Stimulated activated CD4-positive, alpha-beta T cell treated with anti-CD3 and anti-CD28 coated beads, TNF-alpha, amount 100 ng/mL, for 1 hour (primary cell): ENCODE measurements around the gene AQP3.
"Not testable (repeated sequence)": the region's sequence is repeated elsewhere in the genome, so short reads cannot be mapped to it uniquely, and the experiment has no call there.

Experiments used
- DNase-seq, 3 donors: peaks; one replicate each; pipeline ENCODE4 v3.0.0-alpha.2; 2020; ENCODE audit warnings: low read depth in 3 of 3, low spot score in 1 of 3

Gene AQP3

DNA sequence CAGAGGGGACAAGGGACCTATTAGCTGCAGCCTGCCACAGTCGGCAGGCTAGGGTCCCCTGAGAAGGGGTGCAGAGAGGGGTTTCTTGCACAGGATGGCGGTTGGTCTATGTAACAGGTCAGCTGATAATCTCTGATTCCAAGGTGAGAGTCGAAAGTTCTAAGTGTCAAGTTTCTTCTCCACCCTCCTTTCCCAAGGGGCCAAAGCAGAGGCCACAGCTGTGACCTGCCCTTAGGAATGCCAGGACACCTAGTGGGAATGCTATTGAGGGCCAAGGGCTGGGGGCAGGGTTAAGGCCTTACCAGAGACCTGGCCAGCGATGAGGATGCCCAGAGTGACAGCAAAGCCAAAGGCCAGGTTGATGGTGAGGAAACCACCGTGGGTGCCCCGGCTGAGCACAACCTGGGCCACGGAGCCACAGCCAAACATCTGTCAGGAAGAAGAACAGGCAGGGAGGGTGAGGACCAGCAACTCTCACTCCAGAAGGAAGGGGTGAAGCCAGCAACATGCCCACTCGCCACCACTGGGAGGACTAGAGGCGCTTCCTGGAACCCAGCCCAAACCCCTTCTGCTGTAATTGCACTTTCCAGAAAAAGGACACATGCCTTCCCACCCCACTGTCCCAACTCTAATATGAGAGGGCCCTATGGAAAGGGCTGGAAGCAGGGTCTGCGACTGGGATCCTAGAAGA, 3.8 kb downstream of the AQP3 start:
- DNase-seq, result no peak

GRCh38 chr9:33443047-33443446, 4.3 kb downstream of the AQP3 start:
- no peak for DNase-seq

GRCh38 chr9:33442125-33442524, 5.3 kb downstream of the AQP3 start:
- no peak for DNase-seq

GRCh38 chr9:33440609-33441008, 6.8 kb downstream of the AQP3 start:
- no peak for DNase-seq

DNA sequence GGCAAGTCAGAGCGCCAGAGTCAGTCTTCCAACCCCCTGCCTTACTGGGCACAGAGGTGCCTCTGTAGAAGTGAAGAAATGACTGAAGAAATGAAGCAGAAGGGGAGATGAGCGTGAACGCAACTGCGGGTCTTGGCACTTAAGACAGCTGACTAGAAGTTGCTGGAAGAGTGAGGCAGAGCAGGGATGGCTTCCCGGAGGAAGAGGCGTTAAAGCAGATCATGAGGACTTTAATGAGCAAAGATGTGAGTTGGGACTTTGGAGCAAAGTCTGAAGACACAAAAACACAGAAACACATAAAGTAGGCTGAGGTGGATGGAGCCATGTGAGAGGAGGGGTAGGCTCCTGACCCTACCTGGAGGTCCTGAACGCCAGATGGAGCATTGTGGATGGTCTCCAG, 7.2 kb downstream of the AQP3 start:
- no peak for DNase-seq

DNA sequence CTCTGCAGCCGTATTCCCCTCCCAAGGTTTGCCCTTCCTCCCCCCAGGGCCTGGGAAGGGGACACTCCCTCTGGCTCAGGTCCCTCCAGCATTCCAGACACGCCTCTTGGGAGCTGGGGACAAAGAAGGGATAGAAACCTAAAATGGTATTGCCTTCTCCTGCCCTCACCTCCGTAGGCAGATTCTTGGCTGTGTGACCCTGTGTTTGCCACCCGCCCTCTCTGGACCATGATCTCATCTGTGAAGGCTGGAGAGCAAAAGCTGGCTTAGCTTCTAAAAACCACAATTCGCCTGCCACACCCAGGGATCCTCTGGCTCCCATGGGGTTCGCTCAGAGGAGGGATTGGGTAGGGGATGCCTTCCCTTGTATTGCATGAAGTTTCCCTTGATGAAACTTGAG, 7.7 kb downstream of the AQP3 start:
- DNase-seq, result no peak

DNA sequence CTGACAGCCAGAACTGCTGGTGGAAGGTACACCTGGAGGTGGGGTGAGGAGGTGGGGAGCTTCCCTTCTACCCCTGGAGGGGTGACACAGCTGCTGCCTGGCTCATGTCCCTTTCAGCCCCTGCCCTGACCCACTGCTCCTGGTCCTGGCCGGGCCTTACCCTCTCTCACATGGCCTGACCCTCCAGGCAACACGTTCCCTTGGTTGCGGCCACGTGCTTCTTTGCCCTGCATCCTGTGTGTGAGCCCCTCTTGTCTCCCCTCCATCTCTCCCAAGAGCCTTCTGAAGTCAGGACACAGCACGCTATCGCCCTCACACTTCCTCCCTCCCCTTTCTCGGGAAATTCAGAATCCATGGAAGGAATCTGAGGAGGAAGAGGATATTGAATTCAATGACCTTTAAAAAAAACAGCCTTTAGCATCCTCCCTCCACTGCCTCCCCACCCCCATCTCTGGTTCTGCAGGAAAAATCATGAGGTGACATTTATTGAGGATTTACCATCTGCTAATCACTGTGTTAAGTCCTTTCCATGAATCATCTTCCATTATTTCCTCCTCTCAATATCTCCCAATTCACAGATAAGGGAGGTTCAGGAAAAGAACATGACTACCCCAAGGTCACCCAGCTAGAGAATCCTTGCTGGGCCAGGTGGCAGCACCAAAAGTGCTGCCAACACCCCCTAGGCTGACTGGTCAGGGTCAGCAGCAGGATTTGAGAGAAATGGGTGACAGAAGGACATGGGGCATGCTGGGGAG, 8.3 kb downstream of the AQP3 start:
- DNase-seq, result no peak

- no peak for DNase-seq
Observed at GRCh38 chr9:33437898-33438297, 9.5 kb downstream of the AQP3 start.

GRCh38 chr9:33437205-33437604, 10.2 kb downstream of the AQP3 start:
- no peak for DNase-seq

GRCh38 chr9:33436445-33436844, 10.9 kb downstream of the AQP3 start:
- DNase-seq, result no peak

DNA sequence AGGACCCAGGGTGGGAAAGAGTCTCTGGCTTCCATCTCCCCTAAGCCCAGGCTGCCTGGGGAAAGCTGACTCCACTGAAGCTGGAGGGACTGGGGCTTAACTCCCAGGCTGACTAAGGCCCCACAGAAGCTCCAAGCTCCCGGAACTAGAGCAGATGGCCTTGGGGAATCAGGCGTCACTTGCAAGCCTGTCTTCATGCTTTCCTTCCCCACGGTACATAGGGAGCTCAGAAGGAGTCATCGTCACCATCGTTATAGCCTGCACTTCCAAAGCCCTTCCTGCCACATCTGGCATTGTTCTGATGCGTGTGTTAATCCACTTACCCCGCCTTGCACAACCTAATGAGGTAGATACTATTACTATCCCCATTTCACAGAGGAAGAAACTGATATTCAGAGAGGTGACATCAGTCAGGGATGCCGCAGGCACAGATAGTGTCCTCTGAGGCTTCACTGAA, 11.5 kb downstream of the AQP3 start:
- no peak for DNase-seq

DNA sequence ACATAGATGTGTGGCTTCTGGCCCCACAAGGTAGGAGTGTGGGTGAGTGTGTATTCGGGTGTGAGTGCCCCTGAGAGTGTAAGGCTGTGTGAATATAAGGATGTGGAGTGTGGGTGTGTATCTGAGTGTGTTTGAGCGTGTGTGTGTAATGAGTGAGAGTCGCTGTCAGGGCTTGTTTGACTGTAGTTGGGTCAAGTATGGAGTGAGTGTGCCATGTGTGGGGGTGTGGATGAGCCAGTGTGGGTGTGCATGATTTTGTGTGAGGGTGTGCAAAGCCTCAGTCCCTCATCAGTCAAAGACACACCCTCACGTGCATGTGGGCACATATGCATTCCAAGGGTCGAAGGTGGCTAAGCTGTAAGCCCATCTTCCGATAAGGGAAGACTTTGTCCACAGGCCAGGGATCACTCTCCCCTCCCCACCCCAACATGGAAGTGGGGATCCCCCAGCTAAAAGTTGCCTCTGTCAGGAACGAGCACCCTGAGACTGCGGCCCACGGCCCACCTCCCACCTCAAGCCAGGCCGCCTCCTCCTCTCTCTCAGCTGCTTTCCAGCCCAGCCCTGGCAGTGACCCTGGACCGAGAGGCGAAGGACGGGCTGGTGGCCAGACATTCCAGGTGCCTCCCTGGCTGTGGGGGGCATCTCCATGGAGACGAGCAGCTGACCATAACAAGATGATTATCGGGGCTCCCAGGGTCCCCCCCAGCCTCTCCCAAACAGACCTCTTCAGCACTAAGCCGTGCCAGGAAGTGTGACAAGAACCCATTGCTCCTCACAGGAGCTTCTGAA, 12.9 kb downstream of the AQP3 start:
- no peak for DNase-seq

GRCh38 chr9:33433871-33434270, 13.5 kb downstream of the AQP3 start:
- no peak for DNase-seq

GRCh38 chr9:33431420-33431819, 16.0 kb downstream of the AQP3 start:
- DNase-seq, result no peak

GRCh38 chr9:33430942-33431341, 16.5 kb downstream of the AQP3 start:
- DNase-seq, result no peak

- DNase-seq, result no peak
Observed at GRCh38 chr9:33429256-33429985, 18.0 kb downstream of the AQP3 start.

DNA sequence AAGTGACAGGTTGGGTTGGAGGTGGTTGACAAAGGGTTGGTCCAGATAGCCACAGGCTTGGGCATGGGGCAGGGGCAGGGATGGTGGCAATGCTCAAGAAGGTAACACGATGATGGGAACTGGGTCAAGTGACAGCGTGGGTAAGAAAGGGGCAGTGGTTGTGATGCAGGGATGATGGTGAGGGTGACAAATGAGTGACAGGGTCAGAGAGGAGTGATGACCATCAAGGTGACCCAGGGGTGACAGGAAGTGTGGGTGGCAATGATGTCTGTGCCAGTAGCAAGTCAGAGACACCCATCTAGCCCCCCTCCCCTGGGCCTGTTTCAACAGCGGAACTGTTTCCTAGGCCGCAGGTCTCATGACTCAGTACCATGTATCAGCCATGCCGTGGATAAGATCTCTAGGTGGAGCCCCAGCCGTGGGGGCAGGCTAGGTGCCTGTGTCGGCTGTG, 20.5 kb downstream of the AQP3 start:
- no peak for DNase-seq

GRCh38 chr9:33425128-33425533, 22.3 kb downstream of the AQP3 start:
- DNase-seq, result no peak

DNA sequence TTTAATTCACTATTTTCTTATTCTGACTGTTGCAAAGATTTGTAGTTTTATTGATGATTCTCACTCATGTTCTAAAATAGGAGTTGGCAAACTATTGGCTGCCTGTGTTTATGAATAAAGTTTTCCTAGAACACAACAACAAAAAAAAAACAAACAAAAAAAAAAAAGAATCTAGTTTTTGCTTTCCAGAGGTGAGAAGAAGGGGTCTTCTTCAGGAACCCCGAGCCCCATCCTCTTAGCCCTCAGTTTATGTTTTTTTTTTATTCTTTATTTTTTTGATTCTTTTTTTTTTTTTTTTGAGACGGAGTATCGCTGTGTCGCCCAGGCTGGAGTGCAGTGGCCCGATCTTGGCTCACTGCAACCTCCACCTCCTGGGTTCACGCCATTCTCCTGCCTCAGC, 22.9 kb downstream of the AQP3 start:
- DNase-seq, result not testable (repeated sequence)

GRCh38 chr9:33424043-33424442, 23.4 kb downstream of the AQP3 start:
- DNase-seq, result not testable (repeated sequence)

DNA sequence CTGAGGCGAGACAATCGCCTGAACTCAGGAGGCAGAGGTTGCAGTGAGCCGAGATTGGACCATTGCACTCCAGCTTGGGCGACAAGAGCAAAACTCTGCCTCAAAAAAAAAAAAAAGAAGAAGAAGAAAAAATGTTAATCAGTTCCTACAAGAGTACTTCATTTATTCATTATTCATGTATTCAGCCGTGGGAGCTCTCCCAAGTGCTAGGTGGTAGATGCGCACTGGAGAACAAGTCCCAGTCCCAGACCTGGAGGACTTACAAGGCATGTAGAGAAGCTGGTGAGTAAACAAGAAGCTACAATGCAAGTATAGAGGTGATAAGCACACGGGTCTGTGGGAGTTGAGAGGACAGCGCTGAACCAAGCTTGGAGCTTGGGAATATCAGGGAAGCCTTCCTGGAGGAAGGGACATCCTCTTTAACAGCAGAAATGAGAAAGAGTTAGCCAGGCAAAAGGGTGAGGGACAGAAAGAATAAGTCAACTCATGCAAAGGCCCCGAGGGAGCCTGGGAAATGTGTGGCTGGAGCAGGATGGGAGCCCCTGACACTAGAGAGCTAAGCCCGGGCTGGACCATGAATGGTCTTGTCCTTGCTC, 27.6 kb downstream of the AQP3 start:
- DNase-seq, result no peak
